HepG2 (cell line): Measurements from ENCODE around the gene TIMM23. TPM values are rescaled to one million over a fixed set of nuclear protein-coding genes. Genes with fewer than 3 reads are reported as not detected.

Experiments
- FOSL2 ChIP-seq: sonication (generic); formaldehyde crosslinking; IDR thresholded peaks from 2 replicates; pipeline ENCODE4 v1.4.0; 2020; ENCODE audit warnings: missing genetic modification reagents
- HOXA5 ChIP-seq: sonication (generic); formaldehyde crosslinking; IDR thresholded peaks from 2 replicates; pipeline ENCODE4 v1.4.0; 2020; ENCODE audit warnings: missing genetic modification reagents
- JUNB ChIP-seq: sonication (generic); formaldehyde crosslinking; IDR thresholded peaks from 2 replicates; pipeline ENCODE4 v1.8.0; 2022; ENCODE audit warnings: missing genetic modification reagents, mild to moderate bottlenecking, borderline replicate concordance
- MBD4 ChIP-seq: IDR thresholded peaks from 2 replicates; pipeline ENCODE4 v1.6.1; 2012; ENCODE audit warnings: low read length, inconsistent platforms, borderline replicate concordance
- NCOA2 ChIP-seq: sonication (generic); formaldehyde crosslinking; IDR thresholded peaks from 2 replicates; pipeline ENCODE4 v1.8.0; 2022; ENCODE audit warnings: inconsistent platforms
- NFIC ChIP-seq: IDR thresholded peaks from 2 replicates; pipeline ENCODE4 v1.6.1; 2012; ENCODE audit warnings: mild to moderate bottlenecking, low read length, inconsistent platforms
- PHF21A ChIP-seq: sonication (generic); formaldehyde crosslinking; IDR thresholded peaks from 2 replicates; pipeline ENCODE4 v1.5.0; 2020; ENCODE audit warnings: mild to moderate bottlenecking, missing genetic modification reagents
- RBM22 ChIP-seq: fragments of 200-400 bp; formaldehyde crosslinking; optimal IDR thresholded peaks from 2 replicates; pipeline ENCODE3; 2017; ENCODE audit warnings: mild to moderate bottlenecking, low read length, moderate library complexity
- SIX4 ChIP-seq: sonication (generic); formaldehyde crosslinking; IDR thresholded peaks from 2 replicates; pipeline ENCODE4 v1.4.0; 2020; ENCODE audit warnings: missing genetic modification reagents
- SOX6 ChIP-seq, 2 experiments: fragments of 450-650 bp in 1 of 2; sonication (generic) in 1 of 2; formaldehyde crosslinking in 1 of 2; IDR thresholded peaks; 2 replicates each; pipeline versions ENCODE4 v1.4.0 to v1.6.1; 2017 to 2020; ENCODE audit warnings: antibody characterized with exemption in 1 of 2, mild to moderate bottlenecking in 1 of 2, missing genetic modification reagents in 1 of 2
- SRY ChIP-seq: sonication (generic); formaldehyde crosslinking; IDR thresholded peaks from 2 replicates; pipeline ENCODE4 v1.8.0; 2022; ENCODE audit warnings: mild to moderate bottlenecking, missing genetic modification reagents
- SSRP1 ChIP-seq: IDR thresholded peaks from 2 replicates; pipeline ENCODE4 v1.6.1; 2016; ENCODE audit warnings: control low read depth
- TCF7 ChIP-seq: sonication (generic); IDR thresholded peaks from 2 replicates; pipeline ENCODE4 v1.6.1; 2016; ENCODE audit warnings: antibody characterized with exemption, low read depth
- ZHX2 ChIP-seq, 2 experiments: sonication (generic) in 1 of 2; formaldehyde crosslinking in 1 of 2; IDR thresholded peaks; 2 replicates each; pipeline versions ENCODE4 v1.6.1 to v1.9.0; 2014 to 2022; ENCODE audit warnings: antibody characterized with exemption in 1 of 2, borderline replicate concordance in 1 of 2, inconsistent platforms in 1 of 2, low read depth in 1 of 2, missing genetic modification reagents in 1 of 2
- ZKSCAN5 ChIP-seq: sonication (generic); formaldehyde crosslinking; IDR thresholded peaks from 2 replicates; pipeline ENCODE4 v1.5.1; 2020; ENCODE audit warnings: mild to moderate bottlenecking, missing genetic modification reagents
- ZNF205 ChIP-seq: IDR thresholded peaks from 2 replicates; pipeline ENCODE4 v1.6.1; 2018; ENCODE audit warnings: missing biosample characterization, missing genetic modification reagents
- ZNF264 ChIP-seq: sonication (generic); formaldehyde crosslinking; IDR thresholded peaks from 2 replicates; pipeline ENCODE4 v1.4.0; 2020; ENCODE audit warnings: missing genetic modification reagents
- ZNF292 ChIP-seq: sonication (generic); formaldehyde crosslinking; IDR thresholded peaks from 2 replicates; pipeline ENCODE4 v1.8.1; 2022; ENCODE audit warnings: mild to moderate bottlenecking, low read depth, missing genetic modification reagents, borderline replicate concordance
- ZNF329 ChIP-seq: sonication (generic); formaldehyde crosslinking; IDR thresholded peaks from 2 replicates; pipeline ENCODE4 v1.9.0; 2021; ENCODE audit warnings: low read depth, mild to moderate bottlenecking, missing genetic modification reagents
- ZNF788 ChIP-seq: sonication (generic); formaldehyde crosslinking; IDR thresholded peaks from 2 replicates; pipeline ENCODE4 v1.5.0; 2020; ENCODE audit warnings: mild to moderate bottlenecking, missing genetic modification reagents, borderline replicate concordance
- ZSCAN9 ChIP-seq: IDR thresholded peaks from 2 replicates; pipeline ENCODE4 v1.6.1; 2016; ENCODE audit warnings: borderline replicate concordance
- polyA plus RNA-seq, 8 experiments: library from polyadenylated mRNA; depleted of rRNA in 3 of 8; stranded (reverse) in 7 of 8; unstranded in 1 of 8; fragments of >200 nt; fragmentation: Illumina TruSeq in 4 of 8; extraction: Trizol in 4 of 8; gene quantifications; 2 replicates each; pipeline versions ENCODE4 v1.2.1 to v1.2.3, GENCODE V29; 2011 to 2016; ENCODE audit warnings: low read depth in 4 of 8, missing spikeins in 1 of 8, mixed read lengths in 1 of 8; ENCODE audit not compliant: insufficient read depth in 1 of 8
- total RNA-seq, 5 experiments: library from RNA; depleted of rRNA; stranded (reverse); fragments of >200 nt; fragmentation: Illumina TruSeq; extraction: Trizol; gene quantifications; 2 replicates each; pipeline ENCODE4 v1.2.3, GENCODE V29; 2016; ENCODE audit warnings: low read depth in 1 of 5
- TF ChIP-seq, protein P1 (sequence below): sonication (generic); formaldehyde crosslinking; IDR thresholded peaks from 2 replicates; pipeline ENCODE4 v1.5.0; 2020; ENCODE audit warnings: mild to moderate bottlenecking, missing genetic modification reagents, borderline replicate concordance

Gene TIMM23
- total and polyA plus RNA-seq, 2 of the 13 experiments (the other 11 are each of a cell fraction or from before 2014, with no cell fraction given) = 80.2 to 98.6 TPM

- TF ChIP-seq ZNF264 = peak; percentile 76; the same call in 1 of the 2 replicates
- TF ChIP-seq NCOA2 (CRISPR knock-in tag) = peak; percentile 91
- TF ChIP-seq RBM22 = peak; percentile 23
- no peak for TF ChIP-seq SOX6 (IDR thresholded peaks at IDR 0.05)
- peak; percentile 97 for TF ChIP-seq SOX6 (CRISPR knock-in tag; IDR thresholded peaks at IDR 0.05)
- TF ChIP-seq ZNF788 (CRISPR knock-in tag) = peak; percentile 51
- TF ChIP-seq HOXA5 (CRISPR knock-in tag) = peak; percentile 85; the same call in 1 of the 2 replicates
- TF ChIP-seq ZNF329 = no peak
- TF ChIP-seq ZKSCAN5 (CRISPR knock-in tag) = 0 out of 2 replicates have a peak, but pooled peaks have one; percentile 55
- TF ChIP-seq MBD4 = no peak; the same call in 1 of the 2 replicates
- peak; percentile 81 for TF ChIP-seq FOSL2 (CRISPR knock-in tag)
- 0 out of 2 replicates have a peak, but pooled peaks have one; percentile 21 for TF ChIP-seq SSRP1 (CRISPR knock-in tag)
- peak; percentile 85 for TF ChIP-seq TCF7
- TF ChIP-seq SRY (CRISPR knock-in tag) = no peak; the same call in 1 of the 2 replicates
- TF ChIP-seq, protein P1, sequence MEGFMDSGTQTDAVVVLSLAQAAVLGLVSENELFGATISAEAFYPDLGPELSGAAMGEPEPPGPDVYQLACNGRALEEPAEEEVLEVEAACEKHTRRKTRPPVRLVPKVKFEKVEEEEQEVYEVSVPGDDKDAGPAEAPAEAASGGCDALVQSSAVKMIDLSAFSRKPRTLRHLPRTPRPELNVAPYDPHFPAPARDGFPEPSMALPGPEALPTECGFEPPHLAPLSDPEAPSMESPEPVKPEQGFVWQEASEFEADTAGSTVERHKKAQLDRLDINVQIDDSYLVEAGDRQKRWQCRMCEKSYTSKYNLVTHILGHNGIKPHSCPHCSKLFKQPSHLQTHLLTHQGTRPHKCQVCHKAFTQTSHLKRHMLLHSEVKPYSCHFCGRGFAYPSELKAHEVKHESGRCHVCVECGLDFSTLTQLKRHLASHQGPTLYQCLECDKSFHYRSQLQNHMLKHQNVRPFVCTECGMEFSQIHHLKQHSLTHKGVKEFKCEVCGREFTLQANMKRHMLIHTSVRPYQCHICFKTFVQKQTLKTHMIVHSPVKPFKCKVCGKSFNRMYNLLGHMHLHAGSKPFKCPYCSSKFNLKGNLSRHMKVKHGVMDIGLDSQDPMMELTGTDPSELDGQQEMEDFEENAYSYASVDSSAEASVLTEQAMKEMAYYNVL (CRISPR knock-in tag) = peak; percentile 76
- no peak for TF ChIP-seq ZSCAN9 (CRISPR knock-in tag)
- peak; percentile 74; the same call in 1 of the 2 replicates for TF ChIP-seq ZNF205 (CRISPR knock-in tag)
- no peak for TF ChIP-seq ZNF292
- TF ChIP-seq PHF21A (CRISPR knock-in tag) = peak; percentile 98
- TF ChIP-seq SIX4 (CRISPR knock-in tag) = peak; percentile 58; the same call in 1 of the 2 replicates
- no peak for TF ChIP-seq JUNB (CRISPR knock-in tag)
- 0 out of 2 replicates have a peak, but pooled peaks have one; percentile 38 for TF ChIP-seq ZHX2 (IDR thresholded peaks at IDR 0.05; ENCODE audit: low read depth)
- no peak for TF ChIP-seq ZHX2 (CRISPR knock-in tag; IDR thresholded peaks at IDR 0.05; ENCODE audit: borderline replicate concordance)
- TF ChIP-seq NFIC = peak; percentile 92
Measured at GRCh38 chr10:46031648-46032532, 59.6 kb downstream of the TIMM23 start (continued).
